Prostate gland (tissue), 2 donors: ENCODE data around the gene OR2T29.
"Not testable (repeated sequence)": the region's sequence is repeated elsewhere in the genome, so short reads cannot be mapped to it uniquely, and the experiment has no call there.

Experiments used
- POLR2A ChIP-seq: fragments of 450-650 bp; IDR thresholded peaks from one replicate; pipeline ENCODE4 v1.6.1; 2016; ENCODE audit warnings: antibody characterized with exemption, mild to moderate bottlenecking
- POLR2AphosphoS5 ChIP-seq: sonication (generic); formaldehyde crosslinking; IDR thresholded peaks from one replicate; pipeline ENCODE4 v1.6.1; 2017; ENCODE audit warnings: antibody characterized with exemption
- TF ChIP-seq, protein P1 (sequence below), 4 experiments: fragments of 200-600 bp in 2 of 4; fragments of 450-650 bp in 2 of 4; sonication (generic) in 2 of 4; IDR thresholded peaks; 1 replicate in 3 of 4; 2 replicates in 1 of 4; pipeline ENCODE4 v1.5.1; 2016 to 2019; ENCODE audit warnings: antibody characterized with exemption in 4 of 4, mild to moderate bottlenecking in 2 of 4, moderate library complexity in 2 of 4

DNA sequence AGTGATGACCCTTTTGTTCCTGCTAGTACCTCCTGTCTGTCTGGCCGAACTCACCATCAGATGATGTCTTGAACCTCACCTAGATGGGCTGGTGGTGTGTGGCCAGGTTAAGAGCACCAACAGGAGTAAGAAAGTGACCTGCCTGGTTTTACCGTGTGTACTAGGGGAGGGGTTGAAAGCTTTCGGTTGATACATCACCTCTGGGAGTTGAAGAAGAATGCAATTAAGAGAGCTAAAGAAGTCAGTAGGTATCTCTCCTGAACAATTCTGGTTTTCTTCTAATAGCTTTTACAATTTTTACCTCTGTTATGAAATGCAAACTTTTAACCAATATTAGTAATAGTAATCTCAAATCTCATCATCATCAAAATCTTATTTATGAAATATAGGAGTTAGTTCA, at the start of gene OR2T29:
- TF ChIP-seq, protein P1, sequence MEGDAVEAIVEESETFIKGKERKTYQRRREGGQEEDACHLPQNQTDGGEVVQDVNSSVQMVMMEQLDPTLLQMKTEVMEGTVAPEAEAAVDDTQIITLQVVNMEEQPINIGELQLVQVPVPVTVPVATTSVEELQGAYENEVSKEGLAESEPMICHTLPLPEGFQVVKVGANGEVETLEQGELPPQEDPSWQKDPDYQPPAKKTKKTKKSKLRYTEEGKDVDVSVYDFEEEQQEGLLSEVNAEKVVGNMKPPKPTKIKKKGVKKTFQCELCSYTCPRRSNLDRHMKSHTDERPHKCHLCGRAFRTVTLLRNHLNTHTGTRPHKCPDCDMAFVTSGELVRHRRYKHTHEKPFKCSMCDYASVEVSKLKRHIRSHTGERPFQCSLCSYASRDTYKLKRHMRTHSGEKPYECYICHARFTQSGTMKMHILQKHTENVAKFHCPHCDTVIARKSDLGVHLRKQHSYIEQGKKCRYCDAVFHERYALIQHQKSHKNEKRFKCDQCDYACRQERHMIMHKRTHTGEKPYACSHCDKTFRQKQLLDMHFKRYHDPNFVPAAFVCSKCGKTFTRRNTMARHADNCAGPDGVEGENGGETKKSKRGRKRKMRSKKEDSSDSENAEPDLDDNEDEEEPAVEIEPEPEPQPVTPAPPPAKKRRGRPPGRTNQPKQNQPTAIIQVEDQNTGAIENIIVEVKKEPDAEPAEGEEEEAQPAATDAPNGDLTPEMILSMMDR (IDR thresholded peaks at IDR 0.05) = not testable (repeated sequence)
- TF ChIP-seq POLR2A, POLR2AphosphoS5: not testable (repeated sequence)
